ENCODE data around the gene HHIP.

Gene HHIP

GRCh38 chr4:144614850-144615585 is 30.9 kb upstream of the HHIP start:
- no peak overlapping the region for H3K4me2 ChIP-seq
- no peaks in the 10 kb centered on the region for H3K79me2 ChIP-seq (ENCODE audit: insufficient read depth, low read depth)
- no peak overlapping the region for H2AFZ ChIP-seq (ENCODE audit: low read depth)
- no peaks in the 10 kb centered on the region for H3K27me3 ChIP-seq (ENCODE audit: insufficient read depth, low read depth)
- H4K20me1 ChIP-seq (ENCODE audit: insufficient read depth) = no peaks in the 10 kb centered on the region
- no peaks in the 10 kb centered on the region for H3K36me3 ChIP-seq (ENCODE audit: insufficient read depth)
- H3K4me3 ChIP-seq (IDR thresholded peaks at IDR 0.05; ENCODE audit: insufficient read depth, low read depth, low read length) = no peak overlapping the region
- no peak for TF ChIP-seq CTCF (conservative IDR thresholded peaks at IDR 0.05; ENCODE audit: low read depth, low read length)
- no peak overlapping the region for H3K9ac ChIP-seq
- H3K4me1 ChIP-seq (ENCODE audit: low read depth, poor library complexity, severe bottlenecking) = no peaks in the 10 kb centered on the region
- no peak overlapping the region for H3K27ac ChIP-seq

GRCh38 chr4:144621681-144622080 is 24.3 kb upstream of the HHIP start:
- no peak overlapping the region for H2AFZ ChIP-seq (ENCODE audit: low read depth)
- no peaks in the 10 kb centered on the region for H3K27me3 ChIP-seq (ENCODE audit: insufficient read depth, low read depth)
- no peak overlapping the region for H3K27ac ChIP-seq
- no peaks in the 10 kb centered on the region for H3K79me2 ChIP-seq (ENCODE audit: insufficient read depth, low read depth)
- TF ChIP-seq CTCF (conservative IDR thresholded peaks at IDR 0.05; ENCODE audit: low read depth, low read length) = no peak
- H3K4me1 ChIP-seq (ENCODE audit: low read depth, poor library complexity, severe bottlenecking) = no peaks in the 10 kb centered on the region
- H3K4me3 ChIP-seq (IDR thresholded peaks at IDR 0.05; ENCODE audit: insufficient read depth, low read depth, low read length) = no peak overlapping the region
- no peaks in the 10 kb centered on the region for H3K36me3 ChIP-seq (ENCODE audit: insufficient read depth)
- H3K9ac ChIP-seq = no peak overlapping the region
- H4K20me1 ChIP-seq (ENCODE audit: insufficient read depth) = no peaks in the 10 kb centered on the region
- H3K4me2 ChIP-seq = no peak overlapping the region

GRCh38 chr4:144627663-144628076 is 18.3 kb upstream of the HHIP start:
- no peaks in the 10 kb centered on the region for H3K4me1 ChIP-seq (ENCODE audit: low read depth, poor library complexity, severe bottlenecking)
- H3K79me2 ChIP-seq (ENCODE audit: insufficient read depth, low read depth) = no peaks in the 10 kb centered on the region
- H3K4me2 ChIP-seq = no peak overlapping the region
- TF ChIP-seq CTCF (conservative IDR thresholded peaks at IDR 0.05; ENCODE audit: low read depth, low read length) = no peak
- no peak overlapping the region for H3K27ac ChIP-seq
- H4K20me1 ChIP-seq (ENCODE audit: insufficient read depth) = no peaks in the 10 kb centered on the region
- H3K9ac ChIP-seq = no peak overlapping the region
- no peak overlapping the region for H2AFZ ChIP-seq (ENCODE audit: low read depth)
- H3K4me3 ChIP-seq (IDR thresholded peaks at IDR 0.05; ENCODE audit: insufficient read depth, low read depth, low read length) = no peak overlapping the region
- H3K36me3 ChIP-seq (ENCODE audit: insufficient read depth) = no peaks in the 10 kb centered on the region
- H3K27me3 ChIP-seq (ENCODE audit: insufficient read depth, low read depth) = no peaks in the 10 kb centered on the region

GRCh38 chr4:144633215-144633614 is 12.7 kb upstream of the HHIP start:
- H3K4me1 ChIP-seq (ENCODE audit: low read depth, poor library complexity, severe bottlenecking) = peaks cover 12% of the 10 kb centered on the region
- no peak overlapping the region for H3K27ac ChIP-seq
- no peak overlapping the region for H3K4me3 ChIP-seq (IDR thresholded peaks at IDR 0.05; ENCODE audit: insufficient read depth, low read depth, low read length)
- no peaks in the 10 kb centered on the region for H3K36me3 ChIP-seq (ENCODE audit: insufficient read depth)
- H3K9ac ChIP-seq = no peak overlapping the region
- H2AFZ ChIP-seq (ENCODE audit: low read depth) = no peak overlapping the region
- no peaks in the 10 kb centered on the region for H4K20me1 ChIP-seq (ENCODE audit: insufficient read depth)
- H3K27me3 ChIP-seq (ENCODE audit: insufficient read depth, low read depth) = no peaks in the 10 kb centered on the region
- no peaks in the 10 kb centered on the region for H3K79me2 ChIP-seq (ENCODE audit: insufficient read depth, low read depth)
- H3K4me2 ChIP-seq = no peak overlapping the region
- no peak for TF ChIP-seq CTCF (conservative IDR thresholded peaks at IDR 0.05; ENCODE audit: low read depth, low read length)
